GM18499 (cell line): ENCODE measurements around the gene GCG.

Source experiments
- ATAC-seq: cut with Tn5 transposase; IDR thresholded peaks from one replicate; pipeline ENCODE4 v1.9.1; 2021; ENCODE audit warnings: moderate number of reproducible peaks; ENCODE audit not compliant: insufficient read depth, unreplicated experiment

GCG gene

GRCh38 chr2:162152147-162152546, at the start of gene GCG:
GCG (minus strand) TSS chr2:162152247; CDS start chr2:162149178, 3,069 bp downstream.
- ATAC-seq, result no peak

GRCh38 chr2:162200636-162201035, 48.6 kb upstream of the GCG start:
- ATAC-seq, result no peak

GRCh38 chr2:162199913-162200312, 47.9 kb upstream of the GCG start:
- no peak for ATAC-seq

- no peak for ATAC-seq
Measured at GRCh38 chr2:162198239-162198638, 46.2 kb upstream of the GCG start.

GRCh38 chr2:162197069-162197825, 45.2 kb upstream of the GCG start:
- ATAC-seq, result no peak

- no peak for ATAC-seq
Measured at GRCh38 chr2:162196638-162197037, 44.6 kb upstream of the GCG start.

- ATAC-seq, result no peak
Measured at GRCh38 chr2:162188451-162188850, 36.4 kb upstream of the GCG start.

GRCh38 chr2:162185541-162186232, 33.6 kb upstream of the GCG start:
- no peak for ATAC-seq

- ATAC-seq, result no peak
Measured at GRCh38 chr2:162184821-162185450, 32.9 kb upstream of the GCG start.

GRCh38 chr2:162184359-162184758, 32.3 kb upstream of the GCG start:
- ATAC-seq, result no peak

- no peak for ATAC-seq
Measured at GRCh38 chr2:162182395-162182794, 30.3 kb upstream of the GCG start.

GRCh38 chr2:162177301-162177700, 25.3 kb upstream of the GCG start:
- no peak for ATAC-seq

GRCh38 chr2:162175714-162176113, 23.7 kb upstream of the GCG start:
- no peak for ATAC-seq

- no peak for ATAC-seq
Measured at GRCh38 chr2:162174746-162175145, 22.7 kb upstream of the GCG start.

- ATAC-seq, result no peak
Measured at GRCh38 chr2:162172802-162173370, 20.8 kb upstream of the GCG start.

GRCh38 chr2:162166745-162167144, 14.7 kb upstream of the GCG start:
- no peak for ATAC-seq

GRCh38 chr2:162166174-162166573, 14.1 kb upstream of the GCG start:
- ATAC-seq, result no peak

- no peak for ATAC-seq
Measured at GRCh38 chr2:162164802-162165201, 12.8 kb upstream of the GCG start.

GRCh38 chr2:162159446-162159845, 7.4 kb upstream of the GCG start:
- no peak for ATAC-seq

GRCh38 chr2:162156149-162156548, 4.1 kb upstream of the GCG start:
- ATAC-seq, result no peak

GRCh38 chr2:162155093-162155492, 3.0 kb upstream of the GCG start:
- no peak for ATAC-seq
